Activated CD4-positive, alpha-beta memory T cell treated with anti-CD3 and anti-CD28 coated beads for 36 hours (primary cell): Measurements from ENCODE around the gene GALNT9. TPM values are rescaled to one million over a fixed set of nuclear protein-coding genes. Genes with fewer than 3 reads are reported as not detected.
"Not testable (repeated sequence)": the region's sequence is repeated elsewhere in the genome, so short reads cannot be mapped to it uniquely, and the experiment has no call there.

ENCODE experiments used
- CTCF ChIA-PET: fragments of 350-600 bp; sonication (Branson Sonifier 250); formaldehyde crosslinking; loops from one replicate; lab custom pipeline; 2021; ENCODE audit warnings: antibody characterized with exemption, inconsistent platforms; lab: Charles Lee
- POLR2A ChIA-PET: fragments of 350-600 bp; sonication (Branson Sonifier 250); formaldehyde crosslinking; loops from one replicate; lab custom pipeline; 2021; ENCODE audit warnings: antibody characterized with exemption; lab: Charles Lee
- DNase-seq: peaks from one replicate; pipeline ENCODE4 v3.0.0-alpha.2; 2020
- H3K27ac Mint-ChIP-seq: one replicate; pipeline ENCODE4 v1.8.0; 2021; ENCODE audit warnings: mixed read lengths
- H3K27me3 Mint-ChIP-seq: one replicate; pipeline ENCODE4 v1.8.0; 2021; ENCODE audit warnings: mixed read lengths
- H3K36me3 Mint-ChIP-seq: one replicate; pipeline ENCODE4 v1.8.0; 2021; ENCODE audit warnings: mixed read lengths
- H3K4me1 Mint-ChIP-seq: one replicate; pipeline ENCODE4 v1.8.0; 2021; ENCODE audit warnings: low read depth, mixed read lengths
- H3K4me3 Mint-ChIP-seq: one replicate; pipeline ENCODE4 v1.8.0; 2021; ENCODE audit warnings: mild to moderate bottlenecking, mixed read lengths
- H3K9me3 Mint-ChIP-seq: one replicate; pipeline ENCODE4 v1.8.0; 2021; ENCODE audit warnings: mixed read lengths
- intact Hi-C: fragments of 100-400 bp; cut with micrococcal nuclease; formaldehyde crosslinking; loops from one replicate; pipeline ENCODE4 v1.15.1; 2023
- total RNA-seq, 2 experiments: library from RNA; stranded (reverse); gene quantifications; one replicate each; pipeline ENCODE4 v1.2.3, GENCODE V29; 2021

Gene GALNT9
- total RNA-seq, 2 experiments from 2014 or later: 0.12 to 0.29 TPM

DNA sequence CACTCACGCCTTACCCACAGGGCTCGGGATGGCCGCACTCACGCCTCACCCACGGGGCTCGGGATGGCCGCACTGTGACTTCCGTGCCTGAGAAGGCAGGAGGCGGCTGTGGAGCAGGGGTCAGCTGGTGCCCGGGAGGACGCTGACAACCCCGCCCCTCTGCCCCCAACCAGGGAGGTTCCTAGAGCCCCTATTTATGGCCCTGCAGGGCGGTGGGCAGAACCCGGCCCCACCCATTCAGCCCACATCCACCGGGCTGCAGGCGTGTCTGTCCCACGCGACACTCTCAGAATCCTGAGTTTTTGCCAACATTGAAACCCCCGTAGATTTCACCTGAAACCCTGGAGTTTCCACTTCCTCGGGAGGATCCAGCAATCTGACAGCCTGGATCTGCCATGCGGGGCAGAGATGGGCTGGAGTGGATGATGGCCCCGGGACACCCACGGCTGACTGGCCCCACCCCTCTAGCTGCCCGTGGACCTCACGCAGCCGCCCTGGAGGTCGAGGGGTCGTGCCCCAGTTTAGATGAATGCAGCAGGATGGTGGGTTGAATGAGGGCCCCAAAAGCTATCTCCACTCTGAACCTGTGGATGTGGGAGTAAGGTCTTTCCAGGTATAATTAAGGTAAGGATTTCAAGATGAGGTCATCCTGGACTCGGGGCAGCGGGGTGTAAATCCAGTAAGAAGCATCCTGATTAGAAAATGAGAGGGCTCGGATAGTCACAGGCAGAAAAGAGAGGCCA is 20.4 kb downstream of the GALNT9 start:
- CTCF ChIA-PET: no interaction called here
- POLR2A ChIA-PET: no interaction called here
- DNase-seq: no peak
- intact Hi-C loops: no loop called here
- no peak overlapping the region for H3K4me3 Mint-ChIP-seq
- no peaks in the 10 kb centered on the region for H3K36me3 Mint-ChIP-seq
- H3K9me3 Mint-ChIP-seq: peaks cover 15% of the 10 kb centered on the region
- no peaks in the 10 kb centered on the region for H3K4me1 Mint-ChIP-seq
- no peak overlapping the region for H3K27ac Mint-ChIP-seq
- peaks cover 1% of the 10 kb centered on the region for H3K27me3 Mint-ChIP-seq

DNA sequence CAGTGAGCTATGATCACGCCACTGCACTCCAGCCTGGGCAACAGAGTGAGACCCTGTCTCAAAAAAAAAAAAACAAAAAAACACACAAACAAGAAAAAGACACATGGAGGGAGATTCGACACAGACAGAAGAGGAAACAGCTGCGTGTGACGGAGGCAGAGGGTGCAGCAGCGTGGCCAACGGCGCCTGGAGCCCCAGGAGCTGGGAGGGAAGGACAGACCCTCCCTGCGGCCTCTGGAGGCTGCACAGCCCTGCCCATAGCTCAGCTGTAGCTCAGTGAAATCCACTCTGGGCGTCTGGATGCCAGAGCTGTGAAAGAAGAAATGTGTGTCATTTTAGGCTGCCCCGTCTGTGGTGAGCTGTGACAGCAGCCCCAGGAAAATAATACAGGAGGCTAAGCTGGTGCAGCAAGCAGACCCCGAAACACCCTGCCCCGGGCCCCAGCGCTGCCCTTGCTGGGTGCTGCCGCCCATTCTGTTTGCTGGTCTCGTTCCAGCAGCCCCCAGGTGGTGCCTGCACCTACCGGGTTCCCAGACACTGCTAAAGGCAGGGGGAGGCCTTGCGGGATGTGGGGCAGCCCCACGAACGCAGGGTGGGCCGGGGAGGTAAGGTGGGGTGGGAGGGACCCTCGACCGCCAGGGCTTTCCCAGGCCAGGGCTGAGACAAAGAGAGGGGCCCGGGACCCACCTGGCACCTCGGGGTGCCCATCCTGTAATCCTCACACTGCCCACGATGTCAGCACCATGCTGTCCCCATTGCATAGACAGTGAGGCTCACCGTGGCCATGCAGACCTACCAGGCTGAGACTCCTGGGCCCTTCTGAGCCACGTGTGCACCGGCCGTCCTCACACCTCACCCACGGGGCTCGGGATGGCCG is 21.2 kb downstream of the GALNT9 start:
- no peaks in the 10 kb centered on the region for H3K36me3 Mint-ChIP-seq
- no peak overlapping the region for H3K4me3 Mint-ChIP-seq
- no peaks in the 10 kb centered on the region for H3K4me1 Mint-ChIP-seq
- POLR2A ChIA-PET: no interaction called here
- CTCF ChIA-PET: no interaction called here
- H3K27ac Mint-ChIP-seq: no peak overlapping the region
- intact Hi-C loops: no loop called here
- DNase-seq: no peak
- H3K27me3 Mint-ChIP-seq: peaks cover 1% of the 10 kb centered on the region
- peaks cover 15% of the 10 kb centered on the region for H3K9me3 Mint-ChIP-seq

DNA sequence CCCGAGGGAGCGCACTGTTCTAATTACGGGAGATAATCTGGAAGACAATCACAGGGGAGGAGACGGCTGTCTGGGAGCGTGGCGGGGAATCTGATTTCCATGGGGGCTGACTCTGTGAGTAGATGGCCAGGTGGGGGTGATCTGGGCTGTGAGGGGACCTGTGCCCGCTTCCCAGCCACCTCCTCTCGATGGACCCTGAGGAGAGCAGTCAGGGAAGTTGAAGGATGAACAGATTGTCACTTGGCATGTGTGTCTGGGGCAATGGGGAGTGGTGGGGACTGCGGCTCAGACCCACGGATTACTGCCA is 22.6 kb downstream of the GALNT9 start:
- POLR2A ChIA-PET: no interaction called here
- peaks cover 1% of the 10 kb centered on the region for H3K27me3 Mint-ChIP-seq
- no peak overlapping the region for H3K4me3 Mint-ChIP-seq
- H3K9me3 Mint-ChIP-seq: peaks cover 14% of the 10 kb centered on the region
- H3K27ac Mint-ChIP-seq: no peak overlapping the region
- CTCF ChIA-PET: no interaction called here
- intact Hi-C loops: no loop called here
- DNase-seq: no peak
- H3K4me1 Mint-ChIP-seq: no peaks in the 10 kb centered on the region
- H3K36me3 Mint-ChIP-seq: no peaks in the 10 kb centered on the region

DNA sequence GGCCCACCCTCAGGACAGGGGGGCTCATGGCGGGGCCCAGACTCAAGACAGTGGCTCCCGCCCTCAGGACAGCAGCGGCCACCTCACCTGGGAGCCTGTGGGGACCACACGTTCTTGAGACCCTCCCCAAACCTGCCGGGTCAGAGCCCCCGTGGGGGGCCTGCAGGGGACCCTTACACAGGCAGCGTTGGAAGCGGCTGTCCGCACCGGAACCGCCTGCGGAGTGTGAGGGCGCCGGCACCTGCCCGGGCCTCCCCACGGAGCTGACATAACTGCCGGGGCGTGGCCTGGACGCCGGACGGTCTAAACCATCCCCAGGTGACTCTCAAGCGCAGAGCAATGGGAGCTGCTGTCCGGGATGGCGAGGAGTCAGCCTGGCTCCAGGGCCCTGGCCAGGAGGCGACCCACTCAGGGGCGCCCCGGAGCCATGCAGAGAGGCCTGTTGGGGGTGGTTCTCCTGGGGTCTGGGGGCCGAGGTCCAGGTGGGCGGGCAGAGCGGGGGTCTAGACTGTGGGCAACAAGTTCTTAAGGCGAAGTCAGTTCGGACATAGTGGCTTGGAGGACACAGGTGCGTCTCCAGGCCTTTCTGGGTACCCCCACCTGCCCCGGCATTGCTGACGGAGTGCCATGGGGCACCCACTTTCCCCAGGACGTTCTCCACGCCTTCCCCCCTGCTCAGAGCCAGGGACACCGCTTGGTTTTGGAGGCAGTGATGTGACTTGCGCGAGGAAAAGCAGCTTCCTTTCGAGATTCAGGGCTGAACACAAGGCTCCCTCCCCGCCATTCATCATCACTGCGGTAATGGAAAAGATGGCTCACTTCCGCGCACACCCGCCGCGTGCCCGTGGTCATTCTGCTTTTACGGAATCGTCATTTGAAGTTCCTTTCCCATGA is 23.2 kb downstream of the GALNT9 start:
- DNase-seq: no peak
- Mint-ChIP-seq H3K36me3 (no peaks in the 10 kb centered on the region), H3K27me3 (peaks cover 1% of the 10 kb centered on the region), H3K4me1 (no peaks in the 10 kb centered on the region), H3K4me3 (no peak overlapping the region), H3K27ac (no peak overlapping the region), H3K9me3 (peaks cover 8% of the 10 kb centered on the region)
- ChIA-PET CTCF (no interaction called here), POLR2A (no interaction called here)
- intact Hi-C loops: no loop called here

DNA sequence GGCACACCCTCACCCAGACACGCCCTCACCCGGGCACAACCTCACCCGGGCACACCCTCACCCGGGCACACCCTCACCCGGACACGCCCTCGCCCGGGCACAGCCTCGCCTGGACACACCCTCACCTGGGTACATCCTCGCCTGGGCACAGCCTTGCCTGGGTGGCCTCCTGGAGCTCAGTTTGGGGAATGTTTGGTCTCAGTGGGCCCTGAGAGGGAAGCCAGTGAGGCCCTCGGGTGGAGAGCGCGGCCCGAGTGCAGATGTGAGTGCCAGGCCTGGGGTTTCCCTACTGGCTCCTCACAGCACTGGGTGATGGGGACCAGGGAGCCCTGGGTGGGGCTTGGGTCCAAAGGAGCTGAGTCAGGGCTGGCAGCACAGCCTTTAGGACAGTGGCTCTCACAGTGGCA is 23.8 kb downstream of the GALNT9 start:
- H3K9me3 Mint-ChIP-seq: peaks cover 3% of the 10 kb centered on the region
- no peaks in the 10 kb centered on the region for H3K4me1 Mint-ChIP-seq
- ChIA-PET POLR2A (no interaction called here), CTCF (no interaction called here)
- no peak overlapping the region for H3K4me3 Mint-ChIP-seq
- no peaks in the 10 kb centered on the region for H3K36me3 Mint-ChIP-seq
- H3K27me3 Mint-ChIP-seq: peaks cover 3% of the 10 kb centered on the region
- intact Hi-C loops: no loop called here
- no peak for DNase-seq
- H3K27ac Mint-ChIP-seq: no peak overlapping the region

DNA sequence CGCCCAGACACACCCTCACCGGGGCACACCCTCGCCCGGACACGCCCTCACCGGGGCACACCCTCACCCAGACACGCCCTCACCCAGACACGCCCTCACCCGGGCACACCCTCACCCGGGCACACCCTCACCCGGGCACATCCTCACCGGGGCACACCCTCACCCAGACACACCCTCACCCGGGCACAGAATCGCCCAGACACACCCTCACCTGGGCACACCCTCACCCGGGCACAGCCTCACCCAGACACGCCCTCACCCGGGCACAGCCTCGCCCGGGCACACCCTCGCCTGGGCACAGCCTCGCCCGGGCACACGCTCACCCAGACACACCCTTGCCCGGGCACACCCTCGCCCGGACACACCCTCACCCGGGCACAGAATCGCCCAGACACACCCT is 24.5 kb downstream of the GALNT9 start:
- H3K36me3 Mint-ChIP-seq, H3K27me3 Mint-ChIP-seq, H3K4me3 Mint-ChIP-seq, H3K4me1 Mint-ChIP-seq, H3K9me3 Mint-ChIP-seq, intact Hi-C loops, DNase-seq, POLR2A ChIA-PET, H3K27ac Mint-ChIP-seq, CTCF ChIA-PET: not testable (repeated sequence)

DNA sequence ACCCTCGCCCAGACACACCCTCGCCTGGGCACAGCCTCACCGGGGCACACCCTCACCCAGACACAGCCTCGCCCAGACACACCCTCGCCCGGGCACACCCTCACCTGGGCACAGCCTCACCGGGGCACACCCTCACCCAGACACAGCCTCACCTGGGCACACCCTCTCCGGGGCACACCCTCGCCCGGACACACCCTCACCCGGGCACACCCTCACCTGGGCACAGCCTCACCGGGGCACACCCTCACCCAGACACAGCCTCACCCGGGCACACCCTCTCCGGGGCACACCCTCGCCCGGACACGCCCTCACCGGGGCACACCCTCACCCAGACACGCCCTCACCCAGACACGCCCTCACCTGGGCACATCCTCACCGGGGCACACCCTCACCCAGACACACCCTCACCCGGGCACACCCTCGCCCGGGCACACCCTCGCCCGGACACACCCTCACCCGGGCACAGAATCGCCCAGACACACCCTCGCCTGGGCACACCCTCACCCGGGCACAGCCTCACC is 25.5 kb downstream of the GALNT9 start:
- H3K36me3 Mint-ChIP-seq, POLR2A ChIA-PET: not testable (repeated sequence)

DNA sequence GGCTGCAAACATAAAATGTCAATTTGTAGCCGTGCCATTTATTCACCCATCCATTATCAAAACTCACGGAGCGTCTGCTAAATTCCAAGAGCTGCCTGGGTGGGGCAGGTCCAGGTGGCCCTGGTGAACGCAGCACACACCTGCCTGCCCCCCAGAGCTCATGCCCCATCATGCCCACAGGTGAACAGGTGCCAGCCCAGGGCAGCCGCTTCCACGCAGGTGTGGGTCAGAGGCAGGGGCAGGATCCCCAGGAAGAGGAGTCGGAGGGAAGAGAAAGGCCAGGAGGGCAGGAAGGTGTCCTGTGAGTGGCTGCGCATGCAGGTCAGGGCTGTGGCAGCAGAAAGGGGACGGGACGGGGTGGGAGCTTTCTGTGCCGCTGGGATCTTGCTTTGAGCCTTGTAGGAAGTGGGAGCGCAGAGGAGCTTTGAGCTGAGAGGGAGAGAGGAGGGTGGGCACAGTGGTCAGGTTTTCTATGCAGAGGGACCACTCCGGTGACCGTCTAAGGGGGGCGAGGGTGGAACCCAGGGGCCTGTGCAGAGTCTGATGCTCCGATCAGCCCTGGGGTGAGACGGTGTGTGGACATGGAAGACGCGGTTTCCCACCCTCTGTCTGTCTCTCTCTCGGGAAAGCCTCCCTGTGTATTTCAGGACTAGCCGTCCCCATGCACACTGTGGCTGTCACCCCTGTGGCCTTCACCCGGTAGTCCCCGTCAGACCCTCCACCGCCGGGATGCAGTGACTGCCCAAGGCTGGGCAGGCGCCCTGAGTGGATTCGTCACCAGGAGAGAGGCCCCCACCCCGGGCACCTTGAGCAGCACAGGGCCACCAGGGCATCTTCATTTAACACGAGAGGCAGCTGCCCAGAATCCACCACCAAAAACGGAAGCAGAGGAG is 26.7 kb downstream of the GALNT9 start:
- POLR2A ChIA-PET: no interaction called here

More for the DNA sequence above, 25.5 kb downstream of the GALNT9 start:
- H3K4me3 Mint-ChIP-seq, H3K27me3 Mint-ChIP-seq, CTCF ChIA-PET, H3K9me3 Mint-ChIP-seq, H3K4me1 Mint-ChIP-seq, intact Hi-C loops, DNase-seq, H3K27ac Mint-ChIP-seq: not testable (repeated sequence)

DNA sequence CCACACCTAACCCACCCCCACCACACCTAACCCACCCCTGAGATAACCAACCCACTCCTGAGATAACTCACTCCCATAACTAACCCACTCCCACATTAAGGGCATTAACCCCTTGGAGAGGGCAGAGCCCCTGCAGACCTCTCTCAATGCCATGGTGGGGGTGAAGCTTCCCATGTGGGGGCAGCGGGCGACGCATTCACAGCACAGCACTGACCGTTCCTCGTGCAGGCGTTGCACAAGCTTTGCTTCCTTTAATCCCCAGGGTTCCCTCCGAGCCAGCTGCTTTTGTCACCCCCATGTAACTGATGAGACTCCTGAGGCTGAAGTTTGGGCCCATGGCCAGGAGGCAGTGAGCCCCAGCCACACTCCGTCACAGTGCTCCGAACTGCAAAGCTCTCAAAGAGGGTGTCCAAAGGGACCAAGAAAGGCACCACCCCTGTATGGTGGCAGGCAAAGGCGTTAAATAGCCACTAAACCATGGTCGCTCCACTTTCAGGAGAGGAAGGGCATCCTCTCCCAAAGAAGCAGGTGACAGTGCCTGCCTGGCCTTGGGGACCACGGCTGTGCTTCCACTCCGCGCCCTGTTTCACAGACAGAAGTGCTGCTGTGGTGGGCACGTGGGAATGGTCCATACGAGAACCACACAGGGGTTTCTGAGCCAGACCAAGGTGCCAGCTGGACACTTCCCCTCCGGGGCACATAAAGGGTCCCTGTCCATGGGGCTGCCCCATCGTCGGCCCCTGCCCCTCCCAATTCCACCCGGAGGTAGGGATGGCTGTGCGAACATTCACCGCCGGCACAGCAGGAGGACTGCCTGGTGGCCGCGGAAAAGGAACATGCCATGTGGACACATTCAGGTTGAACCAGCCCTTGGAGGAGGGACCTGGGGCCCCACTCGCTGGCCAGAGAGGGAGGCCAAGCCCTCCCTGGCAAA is 28.3 kb downstream of the GALNT9 start:
- CTCF ChIA-PET: no interaction called here

More for the DNA sequence above, 26.7 kb downstream of the GALNT9 start:
- CTCF ChIA-PET: no interaction called here
- Mint-ChIP-seq H3K27me3 (peaks cover 2% of the 10 kb centered on the region), H3K36me3 (no peaks in the 10 kb centered on the region), H3K9me3 (peaks cover 3% of the 10 kb centered on the region), H3K4me1 (no peaks in the 10 kb centered on the region), H3K27ac (no peak overlapping the region), H3K4me3 (no peak overlapping the region)
- no peak for DNase-seq
- intact Hi-C loops: no loop called here

DNA sequence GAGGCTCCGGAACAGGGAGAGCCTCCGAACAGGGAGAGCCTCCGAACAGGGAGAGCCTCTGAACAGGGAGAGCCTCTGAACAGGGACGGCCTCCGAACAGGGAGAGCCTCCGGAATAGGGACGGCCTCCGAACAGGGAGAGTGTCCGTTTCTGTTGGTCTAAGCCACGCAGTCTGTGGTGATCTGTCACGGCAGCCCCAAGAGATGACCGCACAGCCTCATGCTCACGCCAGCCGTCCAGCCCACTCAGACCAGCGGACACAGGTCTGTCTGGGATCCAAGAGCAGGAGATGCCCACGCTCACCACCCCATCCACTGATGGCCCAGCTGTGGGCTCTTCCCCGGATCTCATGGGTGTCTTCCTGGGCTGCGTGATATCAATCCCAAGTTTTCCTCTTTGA is 33.3 kb downstream of the GALNT9 start:
- Mint-ChIP-seq H3K4me3 (no peak overlapping the region), H3K4me1 (no peaks in the 10 kb centered on the region), H3K27me3 (peaks cover 15% of the 10 kb centered on the region), H3K9me3 (no peaks in the 10 kb centered on the region), H3K36me3 (no peaks in the 10 kb centered on the region), H3K27ac (no peak overlapping the region)
- ChIA-PET CTCF (no interaction called here), POLR2A (no interaction called here)
- DNase-seq: no peak
- intact Hi-C loops: no loop called here

More for the DNA sequence above, 28.3 kb downstream of the GALNT9 start:
- Mint-ChIP-seq H3K9me3 (peaks cover 3% of the 10 kb centered on the region), H3K4me1 (no peaks in the 10 kb centered on the region), H3K27me3 (peaks cover 2% of the 10 kb centered on the region), H3K4me3 (no peak overlapping the region), H3K36me3 (no peaks in the 10 kb centered on the region), H3K27ac (no peak overlapping the region)
- intact Hi-C loops: no loop called here
- DNase-seq: no peak
- POLR2A ChIA-PET: no interaction called here
